ENCODE results near the gene INHBB.
"Not testable (repeated sequence)": the region's sequence is repeated elsewhere in the genome, so short reads cannot be mapped to it uniquely, and the experiment has no call there.

The INHBB gene

GRCh38 chr2:120383631-120384340 is 37.9 kb downstream of the INHBB start:
- no peak for DNase-seq

DNA sequence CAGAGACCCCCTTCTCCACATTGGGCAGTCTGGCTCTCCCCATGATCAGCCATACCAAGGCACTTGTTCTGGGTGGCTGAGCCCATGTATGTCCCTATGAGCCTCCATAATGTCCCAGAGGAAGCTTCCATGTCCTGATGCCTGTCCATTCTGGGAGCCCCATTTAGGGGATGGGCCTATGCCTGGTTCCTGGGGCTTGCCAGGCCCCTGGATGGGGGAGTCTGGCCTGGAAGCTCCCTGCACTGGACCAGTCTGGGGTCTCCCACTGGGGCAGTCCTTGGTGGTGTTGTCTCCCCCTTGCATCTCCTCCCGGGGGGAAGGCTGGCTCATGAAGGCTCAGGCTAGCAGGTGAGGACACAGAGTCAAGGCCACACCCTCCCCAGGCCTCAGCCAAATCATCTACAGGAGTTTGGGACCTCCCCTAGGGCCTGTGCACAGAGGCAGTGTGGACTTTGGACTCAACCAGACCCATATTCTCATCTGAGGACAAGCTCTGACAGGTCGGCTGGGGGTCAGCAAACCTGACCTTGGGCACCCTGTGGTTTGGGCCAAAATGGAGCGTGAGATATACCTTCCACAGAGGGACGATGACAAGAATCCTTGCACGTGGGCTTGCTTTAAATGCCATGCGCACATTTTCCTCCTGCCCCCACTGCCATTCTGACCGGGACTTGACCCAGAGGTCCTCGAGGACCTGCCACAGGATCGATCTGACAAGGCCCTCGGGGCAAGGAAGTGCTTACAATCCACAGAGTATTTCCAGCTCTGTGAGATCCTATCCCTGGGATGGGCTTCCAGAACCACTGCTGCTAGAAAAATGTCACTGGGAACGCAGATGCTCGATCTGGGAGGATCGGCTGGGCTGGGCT is 38.8 kb downstream of the INHBB start:
- no peak for DNase-seq

DNA sequence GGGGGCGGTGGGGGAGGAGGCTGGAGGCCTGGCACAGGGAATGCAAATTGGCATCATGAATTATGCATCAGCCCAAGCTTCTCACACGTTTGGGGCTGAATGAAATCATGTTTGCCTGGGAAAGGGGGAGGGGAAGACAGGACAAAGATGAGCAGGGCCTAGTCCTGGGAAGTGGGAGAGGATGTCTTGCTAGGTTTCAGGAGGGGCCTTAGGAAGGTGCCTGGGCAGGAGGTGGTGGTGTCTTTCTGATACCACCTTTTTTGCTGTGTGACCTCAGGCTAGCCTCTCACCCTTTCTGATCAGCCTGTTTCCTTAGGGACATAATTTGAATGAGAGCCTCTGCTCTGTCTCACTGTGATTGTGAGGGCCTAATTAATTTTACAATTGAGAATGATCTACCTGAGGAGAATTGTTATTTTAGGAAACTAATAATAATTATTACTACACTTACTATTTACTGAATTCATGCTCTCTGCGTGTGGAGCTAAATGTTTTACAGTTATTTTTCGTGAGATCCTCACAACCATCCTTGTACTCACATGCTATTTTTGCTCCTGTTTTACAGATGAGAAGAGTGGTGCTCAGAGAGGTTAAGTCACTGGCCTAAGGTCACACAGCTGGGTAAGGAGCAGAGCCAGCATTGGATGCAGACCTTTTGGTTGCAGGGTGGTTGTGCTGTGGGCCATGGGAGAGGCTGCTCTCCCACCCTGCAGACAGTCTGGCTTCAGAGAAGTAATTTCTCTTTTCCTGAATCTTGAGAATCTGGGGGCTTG is 39.6 kb downstream of the INHBB start:
- DNase-seq, result no peak

DNA sequence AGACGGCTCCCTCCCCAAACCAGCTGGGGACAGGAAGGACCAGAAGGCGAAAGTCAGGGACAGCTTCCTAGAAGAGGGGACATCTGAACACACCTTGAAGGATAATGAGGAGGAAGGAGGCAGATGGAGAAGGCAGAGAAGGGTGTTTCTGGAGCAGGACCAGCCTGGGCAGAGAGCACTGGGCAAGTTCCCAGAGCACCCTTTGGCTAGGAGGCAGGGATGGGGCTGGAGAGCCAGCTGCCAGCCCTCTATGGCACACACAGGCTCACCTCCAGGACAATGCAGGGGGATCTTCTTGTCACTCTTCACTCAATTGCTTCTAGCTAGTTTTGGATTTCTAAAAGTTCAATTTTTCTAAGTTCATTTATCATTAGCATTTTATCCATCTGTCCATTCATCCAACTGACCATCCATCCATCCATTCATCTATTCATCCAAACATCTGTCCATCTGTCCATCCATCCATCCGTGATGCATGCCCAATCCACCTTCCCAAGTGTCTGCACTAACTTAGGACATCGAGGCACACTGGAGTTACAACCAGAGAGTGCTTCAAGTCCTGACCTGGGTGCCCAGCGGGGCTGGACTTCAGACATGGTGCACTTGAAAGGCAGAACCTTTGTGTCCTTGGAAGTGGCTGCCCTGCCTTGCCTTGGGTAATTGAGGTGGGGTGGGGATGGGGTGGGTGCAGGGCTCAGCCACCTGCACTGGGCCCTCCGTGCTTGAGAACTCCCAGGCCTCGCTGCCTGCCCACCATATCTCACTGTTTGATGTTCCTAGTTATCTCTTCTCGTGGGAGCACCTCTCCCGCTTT is 42.5 kb downstream of the INHBB start:
- DNase-seq, result no peak

DNA sequence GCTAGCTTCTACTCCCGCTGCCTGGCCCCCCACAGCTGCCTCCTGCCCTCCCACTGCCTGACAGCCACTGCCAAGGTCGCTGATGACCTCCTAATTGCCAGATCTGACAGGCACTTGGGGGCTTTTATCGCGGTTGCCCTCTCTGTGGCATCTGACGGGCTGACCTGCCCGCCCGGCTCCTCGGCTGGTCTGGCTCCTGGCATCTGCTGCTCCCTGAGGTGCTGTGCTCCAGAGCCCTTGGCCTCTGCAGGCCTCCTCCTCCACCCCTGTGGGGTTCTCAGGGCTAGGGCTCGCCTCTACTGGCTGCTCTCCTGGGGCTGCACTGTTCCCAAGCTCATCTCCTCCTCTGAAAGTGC is 43.1 kb downstream of the INHBB start:
- DNase-seq, result no peak

DNA sequence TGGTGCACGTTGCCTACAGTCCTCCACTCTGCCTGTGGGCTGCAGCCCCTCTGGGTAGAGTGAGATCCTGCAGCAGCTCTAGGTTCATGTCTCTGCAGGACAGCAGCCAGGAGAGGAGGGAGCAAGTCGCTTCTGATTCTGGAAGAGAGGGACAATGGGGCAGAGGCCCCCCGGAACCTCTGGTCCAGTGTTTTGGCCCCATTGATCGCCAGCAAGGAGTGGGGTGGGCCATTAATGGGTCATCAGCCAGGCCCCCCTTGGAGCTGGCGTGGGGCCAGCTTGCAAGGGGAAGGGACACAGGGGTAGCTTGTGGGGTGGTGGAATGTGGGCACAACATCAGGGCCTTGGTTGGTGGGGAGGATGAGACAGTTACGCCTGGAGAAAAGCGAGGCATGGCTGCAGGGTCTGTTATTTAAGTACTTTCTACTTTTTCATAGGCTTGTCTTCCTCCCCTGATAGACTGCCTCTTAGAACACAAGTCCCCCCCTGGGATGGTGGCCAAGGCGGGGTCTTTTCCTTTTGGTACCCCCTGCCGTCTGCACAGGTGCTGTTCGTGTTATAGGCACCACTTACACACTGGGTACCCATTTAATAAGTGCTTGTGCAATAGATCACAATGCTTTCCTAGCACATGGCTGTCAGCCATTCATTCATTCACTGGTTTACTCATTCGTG is 44.6 kb downstream of the INHBB start:
- no peak for DNase-seq

GRCh38 chr2:120391382-120391781 is 45.4 kb downstream of the INHBB start:
- not testable (repeated sequence) for DNase-seq

- DNase-seq, result no peak
These were observed 46.2 kb downstream of the INHBB start for GRCh38 chr2:120391911-120392665.

DNA sequence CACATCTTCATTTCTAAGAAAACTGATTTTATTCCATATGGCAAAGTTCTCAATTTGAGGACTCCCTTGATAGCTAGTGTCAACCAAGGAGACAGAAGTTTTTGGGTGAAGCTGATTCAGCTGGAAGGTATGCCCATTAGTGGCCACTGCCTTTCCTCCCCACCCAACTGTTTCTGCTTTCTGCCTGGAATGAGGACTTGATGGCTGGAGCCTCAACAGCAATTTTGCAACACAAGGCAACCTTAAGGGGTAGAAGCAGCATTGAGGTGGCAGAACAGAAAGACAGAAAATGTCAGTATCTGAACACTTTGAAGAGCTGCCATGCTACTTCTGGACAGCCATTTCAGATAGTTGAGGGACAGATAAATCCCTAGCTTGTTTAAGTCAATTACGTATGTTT is 47.0 kb downstream of the INHBB start:
- no peak for DNase-seq

DNA sequence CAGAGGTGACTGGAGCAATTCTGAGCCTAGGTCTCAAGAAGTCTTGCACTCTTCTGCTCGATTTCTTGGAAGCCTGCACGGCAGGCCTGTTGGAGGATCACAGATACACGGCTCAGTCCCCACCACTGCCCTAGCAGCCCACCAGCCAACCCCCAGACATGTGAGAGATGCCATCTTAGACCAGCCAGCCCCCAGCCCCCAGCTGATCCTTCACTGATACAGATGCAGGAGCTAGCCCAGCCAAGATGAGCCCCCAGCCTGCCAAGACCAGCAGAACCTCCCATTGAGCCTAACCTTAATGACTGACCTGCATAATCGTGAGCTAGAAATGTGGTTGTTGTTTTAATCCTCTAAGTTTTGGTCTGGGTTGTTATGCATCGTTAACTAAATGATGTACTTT is 47.5 kb downstream of the INHBB start:
- no peak for DNase-seq

GRCh38 chr2:120394764-120395163 is 48.8 kb downstream of the INHBB start:
- DNase-seq, result no peak

- no peak for DNase-seq
These were observed 49.5 kb downstream of the INHBB start for GRCh38 chr2:120395221-120396012.

GRCh38 chr2:120396013-120396860 is 50.3 kb downstream of the INHBB start:
- no peak for DNase-seq

DNA sequence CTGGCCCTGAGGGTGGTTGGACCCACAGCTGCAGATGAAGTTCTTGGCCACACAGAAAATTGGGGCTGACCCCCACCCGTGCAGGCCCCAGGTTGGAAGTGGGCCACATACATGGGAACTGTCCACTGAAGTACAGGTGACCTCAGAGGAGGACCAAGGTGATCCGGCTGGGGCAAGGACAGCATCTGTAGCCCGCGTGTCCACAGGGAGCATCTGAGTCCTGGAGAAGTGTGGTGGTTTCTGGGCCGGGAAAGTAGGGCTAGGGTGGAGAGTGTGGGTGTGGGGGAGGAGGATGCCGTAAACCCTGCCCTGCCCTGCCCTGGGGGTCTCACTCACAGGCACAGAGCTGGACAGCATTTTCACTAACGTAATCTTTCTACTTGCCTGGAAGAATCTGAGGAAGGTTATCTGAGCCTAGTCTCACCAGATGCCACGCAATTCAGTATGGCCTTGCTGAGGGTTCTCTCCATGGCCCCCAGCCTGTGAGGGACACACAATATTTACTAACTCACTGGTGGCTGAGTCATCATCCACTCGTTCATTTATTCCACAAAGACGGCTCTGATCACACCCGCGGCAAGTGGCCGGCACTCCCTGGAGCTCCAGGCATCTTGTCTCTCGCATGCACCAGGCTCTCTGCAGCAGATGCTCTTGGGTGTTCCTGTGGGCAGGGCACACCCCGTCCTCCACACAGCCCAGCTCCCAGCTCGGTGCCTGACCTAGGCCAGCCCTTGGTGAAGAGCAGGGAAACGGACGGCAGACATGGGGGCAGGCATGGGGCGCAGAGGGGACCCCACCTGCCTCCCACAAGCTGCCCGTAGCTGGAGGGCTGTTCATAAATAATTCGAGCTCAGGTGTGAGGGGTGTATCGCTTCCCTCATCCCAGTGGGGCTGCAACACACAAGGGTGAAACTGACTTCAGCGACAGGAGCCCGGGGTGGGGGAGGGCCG is 51.2 kb downstream of the INHBB start:
- DNase-seq, result no peak

GRCh38 chr2:120398051-120398995 is 52.4 kb downstream of the INHBB start:
- DNase-seq, result no peak

DNA sequence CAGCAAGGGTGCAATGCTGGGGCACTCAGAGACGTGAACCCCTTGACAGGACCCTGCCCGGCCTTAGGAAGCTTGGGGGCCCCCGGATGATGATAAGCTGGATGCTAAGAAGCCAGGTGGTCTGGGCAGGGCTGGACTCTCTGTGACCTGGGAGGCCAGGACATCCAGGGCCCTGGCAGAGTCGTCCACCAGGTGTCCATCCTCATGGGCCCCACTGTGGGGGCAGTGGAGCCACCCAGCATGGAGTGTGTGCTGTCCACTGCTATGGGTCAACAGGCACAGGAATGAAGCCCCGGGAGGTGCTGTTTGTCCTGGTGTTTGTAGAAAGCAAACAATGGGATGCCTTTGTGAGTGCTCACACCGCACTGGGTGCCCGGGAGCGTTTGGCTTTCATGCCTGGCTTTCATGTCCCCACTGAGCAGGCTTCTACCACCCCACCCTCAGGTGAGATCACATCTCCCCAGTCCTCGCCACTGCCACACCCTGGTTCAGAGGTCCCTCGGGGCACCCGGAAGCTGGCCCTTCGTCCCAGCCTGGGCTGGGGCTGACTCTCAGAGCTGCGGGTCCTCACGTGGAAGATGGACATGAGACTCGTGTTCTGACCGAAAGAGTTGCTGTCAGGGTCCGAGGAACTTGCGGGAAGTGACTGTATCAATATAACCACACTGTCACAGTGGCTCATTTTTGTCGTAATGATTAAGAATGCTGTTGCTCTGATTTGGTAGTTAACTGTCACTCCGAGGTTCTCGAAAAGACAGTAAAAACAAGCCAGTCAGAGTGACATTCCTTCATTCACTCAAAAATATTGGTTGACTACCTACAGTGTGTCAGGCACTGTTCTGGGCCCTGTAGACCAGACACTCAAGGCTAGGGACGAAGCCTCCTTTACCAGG is 53.3 kb downstream of the INHBB start:
- DNase-seq, result no peak

Measured in T-helper 9 cell (primary cell).